Non-pigmented ciliary epithelial cell (primary cell): ENCODE data around the gene GRB7.
"Not testable (repeated sequence)": the region's sequence is repeated elsewhere in the genome, so short reads cannot be mapped to it uniquely, and the experiment has no call there.

ENCODE experiments used
- DNase-seq: peaks from one replicate; pipeline ENCODE4 v3.0.0-alpha.2; 2010; ENCODE audit warnings: low read depth

Gene GRB7

DNA sequence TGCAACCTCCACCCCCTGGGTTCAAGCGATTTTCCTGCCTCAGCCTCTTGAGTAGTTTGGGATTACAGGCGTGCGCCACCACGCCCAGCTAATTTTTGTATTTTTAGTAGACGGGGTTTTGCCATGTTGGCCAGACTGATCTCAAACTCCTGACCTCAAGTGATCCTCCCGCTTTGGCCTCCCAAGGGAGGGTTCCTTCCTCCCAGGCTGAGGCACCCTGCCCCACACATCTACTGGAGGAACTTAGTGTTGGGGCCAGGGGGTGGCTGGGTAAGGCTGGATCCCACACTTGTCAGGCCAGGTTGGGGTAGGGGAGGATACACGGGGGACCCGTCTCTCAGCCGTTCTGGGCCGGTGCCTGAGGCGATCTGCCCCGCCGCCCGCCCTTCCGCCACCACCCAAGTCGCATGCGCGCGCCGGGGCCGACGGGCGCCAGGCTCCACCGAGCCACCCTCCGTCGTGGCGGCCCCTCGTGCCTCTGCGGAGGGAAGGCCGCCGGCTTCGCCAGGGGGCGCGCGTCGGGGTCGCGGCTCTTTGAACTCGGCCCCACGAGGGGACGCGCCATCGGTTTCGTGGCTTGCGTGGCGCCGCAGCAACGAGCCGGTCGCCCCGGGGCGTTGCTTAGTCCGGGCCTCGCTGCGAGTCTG is 15.9 kb downstream of the GRB7 start:
- no peak for DNase-seq

DNA sequence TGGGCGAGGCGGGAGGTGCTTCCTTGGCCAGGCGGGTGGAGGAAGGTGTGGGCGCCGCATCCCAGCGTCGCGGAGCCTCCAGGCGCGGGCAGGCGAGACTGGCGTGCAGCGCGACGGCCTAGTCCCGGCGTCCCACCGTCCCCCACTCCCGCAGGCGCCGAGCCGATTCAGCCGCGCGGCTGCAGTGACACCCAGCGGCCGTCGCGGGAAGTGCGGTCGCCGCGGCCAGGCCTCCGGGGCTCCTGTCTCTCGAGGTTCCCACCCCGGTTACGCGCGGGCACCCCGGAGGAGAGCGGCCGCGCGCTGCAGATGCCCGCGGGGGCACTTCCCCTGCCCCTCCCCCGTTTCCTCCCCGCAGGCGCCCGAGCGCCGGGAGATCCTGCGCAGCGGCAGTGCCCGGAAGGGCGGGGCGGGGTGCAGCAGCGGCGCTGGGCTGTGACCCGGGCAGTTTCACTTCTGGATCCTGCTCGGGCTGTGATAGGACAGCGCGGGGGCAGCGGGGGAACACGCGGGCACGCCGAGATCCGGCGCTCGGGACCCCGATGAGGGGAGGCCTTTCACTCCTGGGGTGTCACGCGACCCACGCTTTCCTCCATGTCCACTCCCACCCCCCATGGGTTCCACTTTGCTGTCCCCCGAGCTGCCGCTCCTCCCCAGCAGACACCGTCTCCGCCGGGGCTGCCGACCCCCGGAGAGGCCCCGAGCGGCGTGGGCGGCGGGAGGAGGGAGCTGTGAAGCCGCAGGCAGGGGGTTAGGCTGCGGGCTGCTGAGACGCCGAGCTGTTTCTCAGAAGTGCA is 16.6 kb downstream of the GRB7 start:
- no peak for DNase-seq

DNA sequence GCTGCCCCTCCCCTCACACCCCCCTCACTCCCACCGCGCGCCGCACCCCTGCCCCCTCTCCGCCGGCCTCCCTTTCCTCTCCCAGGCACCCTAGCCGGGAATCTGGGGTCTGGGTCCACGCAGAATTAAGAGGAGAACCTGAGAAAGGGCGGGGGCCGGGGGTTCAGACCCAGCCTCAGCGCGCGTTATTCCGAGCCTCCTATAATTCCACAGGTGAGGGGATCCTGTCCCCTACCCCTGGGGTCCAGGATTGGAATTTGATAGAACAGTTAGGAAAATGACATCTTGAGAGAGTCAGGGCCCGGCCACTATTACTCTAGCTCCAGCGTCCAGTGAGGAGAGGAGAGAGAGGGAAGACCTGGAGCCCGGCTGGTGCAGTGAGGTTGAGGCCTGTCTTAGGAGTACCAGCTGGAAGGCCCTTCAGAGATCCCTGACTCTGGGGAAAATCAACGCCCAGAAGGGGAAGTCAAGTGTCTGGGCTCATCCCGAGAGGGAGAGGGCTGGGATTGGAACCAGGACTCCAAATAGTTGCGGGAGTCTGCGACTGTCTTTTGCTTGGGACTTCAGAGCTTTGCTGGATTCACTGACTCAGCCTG is 17.3 kb downstream of the GRB7 start:
- DNase-seq = no peak

DNA sequence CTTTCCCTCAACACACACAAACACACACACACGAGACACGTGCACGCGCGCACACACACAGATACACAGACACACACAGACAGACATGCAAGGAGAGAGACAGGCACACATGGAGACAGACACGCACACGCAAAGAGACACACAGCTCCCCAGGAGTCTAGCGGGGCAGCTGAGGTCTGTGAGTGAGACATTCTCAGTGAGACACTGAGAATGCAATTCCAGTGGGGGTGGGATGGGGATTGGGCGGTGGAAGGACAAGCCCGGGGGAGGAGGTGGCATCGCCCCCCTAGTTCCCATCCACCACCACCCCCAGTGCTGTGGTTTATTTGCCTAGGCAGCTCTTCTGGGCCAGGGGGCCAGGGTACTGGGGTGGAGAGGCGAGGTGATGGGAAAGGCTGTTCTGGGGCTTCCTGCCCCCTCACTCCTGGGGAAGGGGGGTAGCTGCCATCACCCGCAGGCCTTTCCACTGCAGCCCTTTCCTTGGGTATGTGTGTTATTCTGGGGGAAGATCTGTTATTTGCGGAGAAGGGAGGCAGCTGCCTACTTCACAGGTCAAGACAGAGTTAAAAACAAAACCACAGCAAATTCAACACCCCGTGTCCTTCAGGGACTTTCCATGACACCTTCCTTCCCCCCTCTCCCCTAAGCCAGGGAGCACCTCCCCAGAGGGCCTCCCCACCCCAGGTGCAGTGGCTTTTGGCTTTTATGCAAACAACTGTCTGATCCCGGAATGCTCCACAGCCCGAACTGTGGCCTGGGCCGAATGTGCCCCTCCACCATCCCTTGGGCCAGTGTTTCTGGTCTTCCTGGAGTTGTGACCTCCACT is 18.0 kb downstream of the GRB7 start:
- DNase-seq = no peak

DNA sequence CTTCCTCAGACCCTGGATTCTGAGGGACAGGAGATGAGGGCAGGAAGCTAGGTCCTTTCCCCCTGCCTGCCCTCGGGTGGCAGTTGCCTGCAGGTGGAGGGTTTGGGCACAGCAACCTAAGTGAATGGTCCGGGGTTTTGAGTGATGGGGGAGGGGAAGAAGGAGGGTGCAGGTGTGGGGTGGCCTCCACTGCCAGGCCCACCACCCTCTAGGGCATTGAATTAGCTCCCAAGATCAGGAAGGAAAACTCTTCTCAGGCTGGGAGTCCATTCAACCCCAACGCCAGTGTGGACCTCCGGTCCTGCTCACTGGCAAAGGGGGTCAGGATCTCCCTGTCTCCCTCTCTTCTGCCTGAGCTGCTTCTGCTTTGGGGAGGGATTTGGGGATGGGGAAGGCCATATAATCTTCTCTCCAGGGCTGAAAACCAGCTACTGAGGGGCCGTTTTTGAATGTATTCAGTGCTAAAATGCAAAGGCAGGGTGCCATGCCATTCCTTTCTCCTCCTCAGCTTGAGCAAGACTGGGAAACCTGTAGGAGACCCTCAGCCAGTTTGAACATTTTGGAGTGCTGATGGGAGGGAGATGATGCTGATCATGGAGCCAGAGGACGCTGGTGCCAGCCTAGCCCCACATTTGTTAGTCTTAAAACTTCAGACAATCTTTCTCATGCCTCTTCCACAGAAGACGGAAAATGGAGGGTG is 18.8 kb downstream of the GRB7 start:
- DNase-seq = no peak

DNA sequence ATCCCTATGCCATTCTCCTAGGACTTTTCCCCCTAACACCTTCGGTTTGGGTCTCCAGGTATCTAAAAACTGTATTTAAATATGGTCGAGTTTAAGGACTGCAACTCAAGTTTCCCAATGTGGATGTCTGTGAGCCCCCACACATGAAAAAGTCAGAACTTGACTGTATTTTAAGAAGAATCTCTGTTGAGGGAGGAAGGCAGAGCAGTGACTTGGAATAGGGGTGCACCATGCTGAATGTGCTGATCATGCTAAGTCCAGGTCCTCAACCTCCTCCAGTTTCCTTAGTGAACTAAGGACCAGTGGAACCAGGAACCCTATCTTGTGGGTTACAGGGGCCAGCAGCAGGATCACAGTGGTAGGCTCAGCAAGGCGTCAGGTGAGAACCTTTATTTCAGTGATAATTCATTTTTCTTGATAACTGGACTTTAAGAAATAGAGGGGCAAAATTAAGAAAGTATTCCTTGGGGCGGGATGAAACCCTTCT is 19.5 kb downstream of the GRB7 start:
- DNase-seq = no peak

DNA sequence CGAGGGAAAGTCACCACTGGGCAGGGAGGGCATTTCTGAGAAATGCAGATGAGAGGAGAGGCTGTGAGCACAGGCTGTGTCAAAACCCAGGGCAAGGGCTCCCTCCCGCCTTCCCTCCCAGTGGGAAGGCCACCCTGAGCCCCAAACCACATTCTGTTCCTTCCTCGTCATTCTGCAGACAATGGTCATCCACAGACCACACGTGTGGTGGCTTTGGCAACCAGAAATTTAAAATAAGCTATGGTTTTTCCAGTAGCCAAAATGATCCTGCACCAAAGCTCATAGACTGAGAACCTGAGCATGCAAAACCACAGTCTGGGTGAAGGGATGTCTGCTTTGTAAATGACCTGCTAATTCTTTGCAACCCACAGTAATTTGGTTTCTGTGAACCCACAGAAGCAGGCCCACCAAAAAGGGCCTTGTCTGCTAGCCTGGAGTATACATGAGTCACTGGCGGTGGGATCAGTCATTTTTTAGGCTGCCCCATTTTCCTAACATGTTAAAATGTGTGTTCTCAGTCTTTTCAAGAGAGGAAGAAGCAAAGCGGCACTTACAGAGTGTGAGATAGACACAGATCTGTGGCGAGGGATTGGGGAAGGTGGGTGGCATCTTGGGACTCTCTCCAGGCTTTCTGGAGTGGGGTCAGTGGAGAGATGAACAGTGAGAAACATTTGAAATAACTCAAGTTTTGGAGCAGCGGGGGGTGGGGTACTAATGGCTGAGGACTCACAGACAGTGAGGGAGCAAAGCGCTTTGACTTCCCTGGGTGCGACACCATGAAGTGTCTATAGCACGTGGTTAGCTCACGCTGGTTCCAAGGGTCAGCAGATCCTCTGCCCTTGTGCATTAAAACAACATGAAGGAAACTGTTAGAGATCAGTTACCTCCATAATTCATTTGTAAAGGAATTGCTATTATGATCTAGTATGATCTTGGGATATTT is 20.5 kb downstream of the GRB7 start:
- DNase-seq = no peak

DNA sequence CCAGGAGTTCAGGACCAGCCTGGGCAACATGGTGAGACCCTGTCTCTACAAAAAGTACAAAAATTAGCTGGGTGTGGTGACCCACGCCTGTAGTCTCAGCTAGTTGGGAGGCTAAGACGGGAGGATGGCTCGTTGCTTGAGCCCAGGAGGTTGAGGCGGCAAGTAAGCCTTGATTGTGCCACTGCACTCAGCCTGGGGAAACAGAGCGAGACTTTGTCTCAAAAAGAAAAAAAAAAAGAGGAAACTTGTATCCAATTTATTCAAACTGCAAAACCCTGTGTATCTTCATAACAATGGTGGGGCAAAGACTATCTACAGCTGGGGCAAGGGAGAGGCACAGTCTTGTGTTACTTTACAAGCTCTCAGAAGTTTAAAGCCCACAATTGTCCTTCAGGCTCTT is 21.5 kb downstream of the GRB7 start:
- DNase-seq = no peak

DNA sequence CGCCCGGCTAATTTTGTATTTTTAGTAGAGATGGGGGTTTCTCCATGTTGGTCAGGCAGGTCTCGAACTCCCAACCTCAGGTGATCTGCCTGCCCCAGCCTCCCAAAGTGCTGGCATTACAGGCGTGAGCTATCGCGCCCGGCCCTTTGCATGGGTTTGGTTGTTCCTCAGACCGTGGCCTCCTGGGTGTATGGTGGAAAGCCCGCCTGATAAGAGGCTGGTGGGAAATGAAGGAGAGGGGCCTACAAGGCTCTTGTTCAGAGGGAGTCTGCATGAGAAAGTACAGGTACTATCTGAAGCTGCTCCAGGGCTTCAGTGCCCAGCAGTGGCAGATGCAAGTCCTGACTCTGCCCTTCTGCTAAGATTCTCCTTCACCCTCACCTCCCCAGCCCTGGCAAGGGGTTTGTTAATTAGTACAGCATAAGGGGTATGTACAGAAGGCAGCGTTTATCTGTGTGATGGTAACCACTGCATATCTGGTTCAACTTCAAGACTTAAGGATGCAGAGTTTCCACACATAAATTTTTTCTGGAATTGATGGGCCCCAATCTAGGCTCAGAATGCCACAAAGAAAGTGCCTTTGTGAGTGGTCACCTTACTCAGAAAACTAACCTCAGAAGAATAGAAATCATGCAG is 24.2 kb downstream of the GRB7 start:
- DNase-seq = no peak

DNA sequence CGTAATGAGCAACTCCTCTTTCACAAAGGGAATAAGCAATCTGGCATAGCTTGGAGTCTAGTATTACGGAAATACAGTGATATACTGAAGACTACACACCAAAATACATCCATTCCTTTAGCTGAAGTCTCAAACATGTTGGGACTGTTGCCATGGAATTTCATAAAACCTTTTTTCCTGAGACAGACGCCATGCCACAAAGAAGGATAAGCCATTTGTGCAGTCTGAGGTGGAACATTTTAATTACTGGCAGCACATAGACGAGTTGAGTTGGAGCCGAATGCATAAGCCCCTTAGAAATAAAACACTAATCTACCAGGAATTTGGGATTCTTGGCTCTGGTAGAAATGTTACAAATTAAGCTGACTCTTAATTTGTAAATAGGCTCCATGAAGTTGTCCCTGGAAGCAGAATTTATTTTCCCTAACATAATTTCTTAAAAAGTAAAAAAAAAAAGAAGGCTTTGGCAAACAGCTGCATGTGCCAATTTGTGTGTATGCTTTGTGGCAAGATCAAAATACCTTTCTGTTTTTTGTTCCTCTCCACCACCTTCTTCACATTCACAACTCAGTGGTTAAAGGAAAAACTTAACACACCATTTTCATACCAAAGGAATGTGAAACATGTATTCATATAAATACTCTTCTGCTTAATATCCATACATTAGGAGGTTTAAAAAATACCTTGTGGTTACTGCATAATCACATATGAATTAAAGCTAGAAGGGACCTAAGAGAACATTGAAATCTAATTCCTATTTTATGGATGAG is 25.5 kb downstream of the GRB7 start:
- DNase-seq = no peak

DNA sequence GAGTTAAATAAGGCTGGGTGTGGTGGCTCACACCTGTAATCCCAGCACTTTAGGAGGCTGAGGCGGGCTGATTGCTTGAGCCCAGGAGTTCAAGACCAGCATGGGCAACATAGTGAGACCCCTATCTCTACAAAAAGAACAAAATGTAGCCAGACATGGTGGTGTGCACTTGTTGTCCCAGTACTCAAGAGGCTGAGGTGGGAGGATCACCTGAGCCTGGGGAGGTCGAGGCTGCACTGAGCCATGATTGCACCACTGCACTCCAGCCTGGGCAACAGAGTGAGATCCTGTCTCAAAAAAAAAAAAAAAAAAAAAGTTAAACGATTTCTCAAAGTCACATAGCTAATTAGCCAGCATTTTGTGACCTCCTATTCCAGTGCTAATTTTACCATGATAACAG is 26.4 kb downstream of the GRB7 start:
- not testable (repeated sequence) for DNase-seq

DNA sequence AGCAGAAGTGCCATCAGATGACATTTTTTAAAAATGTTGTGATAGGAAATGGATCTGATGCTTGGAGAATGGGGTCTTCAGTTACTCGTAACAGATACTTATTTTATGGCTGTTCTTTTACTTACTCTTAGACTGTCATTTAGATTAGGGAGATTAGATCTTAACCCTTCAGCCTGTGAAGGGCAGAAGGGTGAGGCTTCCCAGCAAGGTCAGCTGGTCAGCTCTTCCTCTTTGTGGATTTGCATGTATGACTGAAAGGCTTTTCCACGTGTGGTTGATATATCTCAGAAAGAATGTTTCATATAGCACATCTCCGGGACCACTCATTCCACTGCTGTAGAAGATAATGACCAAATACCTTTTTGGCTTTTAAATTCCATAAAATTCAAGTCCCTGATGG is 27.4 kb downstream of the GRB7 start:
- DNase-seq = no peak

DNA sequence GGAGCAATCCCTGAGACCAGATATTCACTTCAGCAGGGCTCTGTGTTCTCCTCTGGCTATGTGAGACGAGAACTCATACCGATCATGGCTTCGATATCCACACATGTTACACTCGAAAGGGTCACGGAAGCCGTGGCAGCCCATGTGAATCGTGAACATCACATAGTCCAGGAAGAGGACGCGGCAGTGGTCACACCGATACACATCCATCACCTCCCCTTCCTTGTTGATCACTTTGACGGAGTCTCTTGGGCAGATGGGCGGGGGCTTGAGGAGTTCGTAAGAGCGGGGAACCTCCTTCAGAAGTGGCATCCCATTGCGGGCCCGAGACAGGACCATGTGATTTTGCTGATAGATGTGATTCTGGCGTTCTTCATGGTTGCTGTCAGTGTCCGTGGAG is 28.0 kb downstream of the GRB7 start:
- no peak for DNase-seq

DNA sequence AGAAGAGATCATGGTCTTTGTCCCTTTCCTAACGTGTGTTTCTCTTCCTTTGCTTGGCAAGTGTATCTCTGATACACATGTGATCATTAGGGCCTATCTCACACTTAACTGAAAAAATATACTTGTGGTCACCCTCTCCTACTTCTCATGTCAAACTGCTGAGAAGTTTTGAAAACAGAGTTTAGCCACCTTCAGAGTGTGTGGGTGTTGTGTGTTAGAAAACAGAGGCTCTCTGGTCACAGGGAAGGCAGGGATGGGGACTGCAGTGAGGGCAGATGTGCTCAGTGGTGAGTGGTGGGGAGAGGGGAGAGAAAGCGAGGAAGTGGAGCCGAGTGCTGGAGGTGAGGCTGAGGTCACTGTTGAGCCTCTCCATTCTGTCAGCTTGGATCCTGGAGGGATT is 29.4 kb downstream of the GRB7 start:
- DNase-seq = no peak

DNA sequence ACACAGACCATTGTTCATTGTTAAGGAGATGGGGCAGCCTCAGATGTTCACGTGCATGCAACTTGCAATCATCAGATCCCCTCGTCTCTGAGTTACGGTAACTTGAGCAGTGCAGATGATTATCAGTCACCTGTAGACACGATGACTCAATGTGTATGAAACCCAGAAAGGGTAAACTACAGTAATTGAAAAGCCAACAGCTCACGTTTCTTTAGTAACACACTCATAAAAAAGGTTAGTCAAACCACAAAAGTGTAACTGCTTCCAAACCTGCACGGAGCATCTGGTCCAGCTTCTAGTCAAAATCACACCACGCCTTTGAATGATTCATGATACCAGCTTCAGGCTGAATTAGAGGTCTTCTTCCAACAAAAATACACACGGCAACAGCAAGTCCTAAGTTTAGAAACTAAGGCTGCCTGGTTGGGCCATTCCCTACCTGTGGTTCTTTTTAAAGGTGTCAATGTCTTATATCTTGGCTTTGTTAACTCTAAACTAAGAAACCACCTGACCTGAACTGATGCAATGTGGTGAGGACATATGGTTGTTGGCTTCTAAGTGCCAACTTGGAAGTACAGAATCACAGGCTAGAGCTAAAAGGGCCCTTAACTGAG is 32.3 kb downstream of the GRB7 start:
- no peak for DNase-seq

DNA sequence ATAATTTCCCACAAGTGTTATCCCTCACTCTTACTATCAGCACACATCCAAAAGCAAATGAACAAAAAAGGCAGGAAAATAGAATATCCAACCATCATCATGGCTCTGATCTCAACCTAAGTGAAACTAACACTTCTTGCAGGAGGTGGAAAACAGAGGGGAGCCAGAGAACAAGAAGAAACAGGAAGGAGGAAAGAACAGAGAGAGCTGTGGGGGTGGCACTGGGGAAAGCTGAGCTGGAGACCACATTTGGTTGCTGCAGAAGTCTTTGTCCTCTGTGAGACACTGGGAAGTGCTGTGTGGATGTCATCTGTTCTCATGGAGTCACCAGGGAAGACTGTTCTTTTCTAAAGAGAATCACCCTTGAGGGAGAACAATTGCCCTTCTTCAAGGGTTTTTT is 34.7 kb downstream of the GRB7 start:
- no peak for DNase-seq

DNA sequence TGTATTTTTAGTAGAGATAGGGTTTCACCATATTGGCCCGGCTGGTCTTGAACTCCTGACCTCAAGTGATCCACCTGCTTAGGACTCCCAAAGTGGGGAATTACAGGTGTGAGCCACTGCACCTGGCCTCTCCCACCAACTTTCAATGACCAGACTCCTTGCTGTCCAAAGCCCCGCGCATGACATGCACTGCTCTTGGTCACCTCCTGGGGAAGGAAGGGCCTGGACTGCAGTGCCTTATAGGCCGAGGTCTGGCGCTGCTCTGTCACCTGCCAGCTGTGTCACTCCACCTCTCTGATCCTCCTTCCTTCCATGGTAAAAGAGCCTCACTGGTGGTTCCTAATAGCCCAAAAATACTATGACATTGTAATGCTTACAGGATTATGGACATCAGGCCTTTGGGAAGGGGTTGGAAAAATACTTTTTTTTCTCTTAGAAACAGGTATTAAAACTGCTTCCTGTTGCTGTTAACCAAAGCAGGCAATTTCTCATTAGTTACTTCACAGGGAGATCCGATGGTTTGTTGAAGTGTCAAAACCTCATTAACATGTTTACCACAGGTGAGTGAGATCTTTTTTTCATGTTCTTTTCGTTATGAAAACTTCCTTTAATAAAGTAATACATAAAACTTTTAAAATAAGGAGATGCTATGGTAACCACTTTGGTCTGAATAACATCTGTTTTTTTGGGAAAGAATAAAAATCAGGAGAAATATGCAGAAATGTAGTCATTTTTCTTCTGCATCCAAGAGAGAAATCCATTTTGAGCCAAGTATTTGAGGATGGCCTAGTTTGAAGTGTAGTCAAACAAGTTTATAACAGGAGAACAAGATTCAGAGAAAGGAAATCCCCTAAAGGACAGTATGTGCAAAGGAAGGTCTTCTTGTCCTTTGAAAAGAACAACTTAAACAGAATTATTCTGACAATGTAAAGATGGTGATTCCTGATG is 35.5 kb downstream of the GRB7 start:
- DNase-seq = no peak

DNA sequence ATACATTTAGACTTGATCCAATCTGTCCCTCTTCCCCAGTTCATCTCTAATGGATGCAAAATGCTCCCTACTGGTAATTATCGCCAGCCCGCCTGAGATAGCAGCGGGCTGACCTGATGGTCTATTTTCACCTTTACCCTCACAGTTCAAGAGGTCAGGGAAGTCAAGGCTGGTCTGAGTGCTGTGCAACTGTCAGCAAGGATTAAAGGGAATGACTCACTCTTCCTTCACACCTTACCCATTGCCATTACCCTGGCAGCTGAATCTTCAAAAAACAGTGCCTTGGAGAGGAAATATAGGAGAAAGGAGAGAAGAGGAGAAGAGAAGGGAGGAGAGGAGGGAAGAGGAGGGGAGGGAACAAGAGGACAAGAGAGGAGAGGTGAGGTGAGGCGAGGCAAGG is 36.3 kb downstream of the GRB7 start:
- DNase-seq = no peak
